Fibroblast of mammary gland (primary cell): Measurements from ENCODE around the gene PABPN1L.
"Not testable (repeated sequence)": the region's sequence is repeated elsewhere in the genome, so short reads cannot be mapped to it uniquely, and the experiment has no call there.

ENCODE experiments used
- DNase-seq: peaks from one replicate; pipeline ENCODE4 v3.0.0-alpha.2; 2010; ENCODE audit warnings: low read depth
- H3K4me3 ChIP-seq: 2 replicates; pipeline ENCODE4 v1.5.1; 2011; ENCODE audit warnings: low read depth, mild to moderate bottlenecking, low read length, moderate library complexity; ENCODE audit not compliant: control insufficient read depth
- CTCF ChIP-seq: conservative IDR thresholded peaks from 2 replicates; pipeline ENCODE4 v1.5.1; 2011; ENCODE audit warnings: low read depth, low read length, inconsistent platforms; ENCODE audit not compliant: control insufficient read depth, insufficient read depth

Gene PABPN1L

GRCh38 chr16:88894681-88895300 lies 28.3 kb upstream of the PABPN1L start:
- no peak for DNase-seq
- TF ChIP-seq CTCF: no peak
- no peak overlapping the region for H3K4me3 ChIP-seq

GRCh38 chr16:88894266-88894665 lies 27.8 kb upstream of the PABPN1L start:
- DNase-seq, H3K4me3 ChIP-seq: not testable (repeated sequence)

GRCh38 chr16:88893127-88893968 lies 26.9 kb upstream of the PABPN1L start:
- no peak for DNase-seq
- TF ChIP-seq CTCF: no peak
- no peak overlapping the region for H3K4me3 ChIP-seq

- no peak for TF ChIP-seq CTCF
- no peak for DNase-seq
- no peak overlapping the region for H3K4me3 ChIP-seq
Measured at GRCh38 chr16:88892065-88892464, 25.6 kb upstream of the PABPN1L start.

GRCh38 chr16:88891083-88891482 lies 24.6 kb upstream of the PABPN1L start:
- TF ChIP-seq CTCF: no peak
- no peak overlapping the region for H3K4me3 ChIP-seq
- no peak for DNase-seq

- not testable (repeated sequence) for H3K4me3 ChIP-seq, DNase-seq
Measured at GRCh38 chr16:88889702-88890352, 23.4 kb upstream of the PABPN1L start.

- no peak for TF ChIP-seq CTCF
- no peak overlapping the region for H3K4me3 ChIP-seq
- no peak for DNase-seq
Measured at GRCh38 chr16:88888461-88889387, 22.3 kb upstream of the PABPN1L start.
